HepG2 (cell line): ENCODE measurements around the gene GRHL3. TPM values are rescaled to one million over a fixed set of nuclear protein-coding genes. Genes with fewer than 3 reads are reported as not detected.

Source experiments
- ATAC-seq: fragments of 200-7000 bp; cut with Tn5 transposase; 3 replicates; pipeline ENCODE4 v1.9.1; 2020; ENCODE audit warnings: mild to moderate bottlenecking, moderate library complexity
- BruUV-seq: library from RNA; stranded (reverse); fragments of 400-500 nt; replicated peaks from 2 replicates; lab custom pipeline; 2021; lab: Mats Ljungman, UMichigan
- CTCF ChIA-PET: fragments of 300-600 bp; formaldehyde crosslinking; extraction: SDS; loops from one replicate; lab custom pipeline; 2021; ENCODE audit warnings: low total read pairs, inconsistent platforms, low intra/inter-chr PET ratio; lab: Yijun Ruan, JAX
- POLR2A ChIA-PET: fragments of 350-600 bp; sonication (Branson Sonifier 250); formaldehyde crosslinking; loops from one replicate; lab custom pipeline; 2020; ENCODE audit warnings: antibody characterized with exemption, inconsistent platforms; lab: Yijun Ruan, JAX
- DNase-seq: peaks from one replicate; pipeline ENCODE4 v3.0.0-alpha.2; 2015; ENCODE audit warnings: low spot score
- FAIRE-seq: peaks from 3 replicates; lab custom pipeline; 2011; peaks lifted over from hg19 to GRCh38; lab: Jason Lieb, UNC
- H2AFZ ChIP-seq: one replicate; pipeline ENCODE4 v1.6.1; 2011; ENCODE audit warnings: low read length, inconsistent platforms
- H3K27ac ChIP-seq: fragments of 300-600 bp; 3 replicates; pipeline ENCODE4 v1.8.0; 2011; ENCODE audit warnings: mixed run types, mild to moderate bottlenecking, mixed read lengths, low read length, inconsistent platforms; ENCODE audit not compliant: insufficient read depth; ENCODE audit errors: extremely low read length
- H3K27me3 ChIP-seq, 2 experiments: fragments of 200-600 bp in 1 of 2; 2 replicates in 1 of 2; 3 replicates in 1 of 2; pipeline versions ENCODE4 v1.6.0 to v1.8.0; 2011; ENCODE audit warnings: low read length in 2 of 2, mild to moderate bottlenecking in 2 of 2, moderate library complexity in 2 of 2, inconsistent platforms in 1 of 2; ENCODE audit not compliant: insufficient read depth in 2 of 2, control insufficient read depth in 1 of 2
- H3K36me3 ChIP-seq, 2 experiments: fragments of 200-600 bp in 1 of 2; replicated peaks in 1 of 2; 2 replicates in 1 of 2; 3 replicates in 1 of 2; pipeline versions ENCODE4 v1.5.1 to v1.8.0; 2011; ENCODE audit warnings: low read length in 2 of 2, inconsistent platforms in 1 of 2; ENCODE audit not compliant: insufficient read depth in 2 of 2, control insufficient read depth in 1 of 2
- H3K4me1 ChIP-seq: 2 replicates; pipeline ENCODE4 v1.5.1; 2012; ENCODE audit warnings: low read length, inconsistent platforms; ENCODE audit not compliant: insufficient read depth
- H3K4me2 ChIP-seq: 2 replicates; pipeline ENCODE4 v1.6.0; 2011; ENCODE audit warnings: low read depth, low read length, inconsistent platforms
- H3K4me3 ChIP-seq, 3 experiments: fragments of 200-600 bp in 1 of 3; sonication (generic), shearing (Covaris generic) in 1 of 3; replicated peaks in 1 of 3; 2 replicates each; pipeline ENCODE4 v1.5.1; 2011 to 2016; ENCODE audit warnings: low read length in 3 of 3, inconsistent platforms in 2 of 3, low read depth in 2 of 3, mild to moderate bottlenecking in 2 of 3, control low read depth in 1 of 3, mixed read lengths in 1 of 3; ENCODE audit not compliant: insufficient read depth in 1 of 3
- H3K79me2 ChIP-seq: one replicate; pipeline ENCODE4 v1.6.1; 2011; ENCODE audit warnings: low read length, inconsistent platforms; ENCODE audit not compliant: insufficient read depth
- H3K9ac ChIP-seq: 2 replicates; pipeline ENCODE4 v1.6.0; 2011; ENCODE audit warnings: mild to moderate bottlenecking, low read depth, low read length, inconsistent platforms; ENCODE audit not compliant: insufficient read depth
- H3K9me3 ChIP-seq: 2 replicates; pipeline ENCODE4 v1.5.1; 2012; ENCODE audit warnings: mild to moderate bottlenecking, low read length
- H4K20me1 ChIP-seq: 2 replicates; pipeline ENCODE4 v1.6.0; 2011; ENCODE audit warnings: inconsistent platforms, mild to moderate bottlenecking, low read length, moderate library complexity; ENCODE audit not compliant: insufficient read depth
- ATM ChIP-seq: fragments of 450-650 bp; IDR thresholded peaks from 2 replicates; pipeline ENCODE4 v1.7.1; 2017; ENCODE audit warnings: mild to moderate bottlenecking, borderline replicate concordance
- FOXK1 ChIP-seq: sonication (generic); formaldehyde crosslinking; IDR thresholded peaks from 2 replicates; pipeline ENCODE4 v1.4.0; 2020; ENCODE audit warnings: low read depth, missing genetic modification reagents, borderline replicate concordance
- HINFP ChIP-seq: sonication (generic); formaldehyde crosslinking; IDR thresholded peaks from 2 replicates; pipeline ENCODE4 v1.4.0; 2020; ENCODE audit warnings: low read depth, mild to moderate bottlenecking, missing genetic modification reagents
- JUND ChIP-seq: sonication (generic); formaldehyde crosslinking; IDR thresholded peaks from 2 replicates; pipeline ENCODE4 v1.8.0; 2022; ENCODE audit warnings: mild to moderate bottlenecking, missing genetic modification reagents
- KAT8 ChIP-seq: IDR thresholded peaks from 2 replicates; pipeline ENCODE4 v1.6.1; 2016; ENCODE audit warnings: missing genetic modification reagents, missing compliant biosample characterization
- KIAA2018 ChIP-seq: sonication (generic); formaldehyde crosslinking; IDR thresholded peaks from 2 replicates; pipeline ENCODE4 v1.5.0; 2020; ENCODE audit warnings: mild to moderate bottlenecking, missing genetic modification reagents, borderline replicate concordance
- NONO ChIP-seq, 2 experiments: fragments of 450-650 bp in 1 of 2; sonication (generic) in 1 of 2; formaldehyde crosslinking in 1 of 2; IDR thresholded peaks in 1 of 2; conservative IDR thresholded peaks in 1 of 2; 2 replicates each; pipeline versions ENCODE4 v1.6.1 to v1.8.0; 2017 to 2022; ENCODE audit warnings: mild to moderate bottlenecking in 1 of 2, missing genetic modification reagents in 1 of 2, moderate library complexity in 1 of 2
- ZNF333 ChIP-seq: sonication (generic); formaldehyde crosslinking; IDR thresholded peaks from 2 replicates; pipeline ENCODE4 v1.4.0; 2020; ENCODE audit warnings: mild to moderate bottlenecking, missing genetic modification reagents, borderline replicate concordance
- ZNF558 ChIP-seq: sonication (generic); formaldehyde crosslinking; IDR thresholded peaks from 2 replicates; pipeline ENCODE4 v1.9.0; 2022; ENCODE audit warnings: mild to moderate bottlenecking, missing genetic modification reagents, borderline replicate concordance
- ZNF710 ChIP-seq: sonication (generic); formaldehyde crosslinking; IDR thresholded peaks from 2 replicates; pipeline ENCODE4 v1.5.0; 2020; ENCODE audit warnings: mild to moderate bottlenecking, missing genetic modification reagents, borderline replicate concordance
- WGBS: methylation state at CpG from one replicate; pipeline ENCODE4 v1.1.6; 2017; ENCODE audit warnings: low lambda C conversion rate; 5-methylcytosine and 5-hydroxymethylcytosine counted together
- in situ Hi-C: cut with HindIII; loops from 2 replicates; pipeline ENCODE4 v1.10.0; 2017; ENCODE audit warnings: low pct_unique_long_range_greater_than_20kb; ENCODE audit not compliant: extremely low pct_ligation_motif_present
- intact Hi-C: fragments of 100-400 bp; cut with micrococcal nuclease; formaldehyde crosslinking; loops from one replicate; pipeline ENCODE4 v1.10.0; 2022; ENCODE audit not compliant: unreplicated experiment
- polyA plus RNA-seq, 8 experiments: library from polyadenylated mRNA; depleted of rRNA in 3 of 8; stranded (reverse) in 7 of 8; unstranded in 1 of 8; fragments of >200 nt; fragmentation: Illumina TruSeq in 4 of 8; extraction: Trizol in 4 of 8; gene quantifications; 2 replicates each; pipeline versions ENCODE4 v1.2.1 to v1.2.3, GENCODE V29; 2011 to 2016; ENCODE audit warnings: low read depth in 4 of 8, missing spikeins in 1 of 8, mixed read lengths in 1 of 8; ENCODE audit not compliant: insufficient read depth in 1 of 8
- total RNA-seq, 5 experiments: library from RNA; depleted of rRNA; stranded (reverse); fragments of >200 nt; fragmentation: Illumina TruSeq; extraction: Trizol; gene quantifications; 2 replicates each; pipeline ENCODE4 v1.2.3, GENCODE V29; 2016; ENCODE audit warnings: low read depth in 1 of 5

GRHL3 gene
- total and polyA plus RNA-seq, 2 of the 13 experiments (the other 11 are each of a cell fraction or from before 2014, with no cell fraction given): not detected

GRCh38 chr1:24277420-24278169, 41.6 kb upstream of the GRHL3 start:
- in situ Hi-C loops: no loop called here
- no peak overlapping the region for H2AFZ ChIP-seq
- no peak for FAIRE-seq
- H3K27ac ChIP-seq: no peak overlapping the region
- DNase-seq: no peak
- BruUV-seq: no TSS peak
- no peaks in the 10 kb centered on the region for H3K9me3 ChIP-seq
- POLR2A ChIA-PET: no interaction called here
- H3K79me2 ChIP-seq: no peaks in the 10 kb centered on the region
- peaks cover 8% of the 10 kb centered on the region; the same call in 1 of the 2 replicates for H3K4me1 ChIP-seq
- H3K36me3 ChIP-seq: no peaks in the 10 kb centered on the region
- intact Hi-C loops: no loop called here
- H3K4me2 ChIP-seq: no peak overlapping the region
- no peak overlapping the region for H3K9ac ChIP-seq
- H3K27me3 ChIP-seq: no peaks in the 10 kb centered on the region; a peak in 2 of 5 replicates
- 61% methylated on average over 12 of the region's 12 CpGs for WGBS
- CTCF ChIA-PET: no interaction called here
- no peak overlapping the region for H3K4me3 ChIP-seq
- no peak for ATAC-seq
- H4K20me1 ChIP-seq: no peaks in the 10 kb centered on the region
- no peak for TF ChIP-seq ZNF333
- TF ChIP-seq ZNF710 (CRISPR knock-in tag): no peak
- no peak for TF ChIP-seq JUND (CRISPR knock-in tag)
- no peak for TF ChIP-seq NONO (IDR thresholded peaks at IDR 0.05)
- TF ChIP-seq NONO (CRISPR knock-in tag; conservative IDR thresholded peaks at IDR 0.05): no peak
- no peak for TF ChIP-seq FOXK1
- no peak for TF ChIP-seq ZNF558 (CRISPR knock-in tag)
- TF ChIP-seq HINFP: no peak
- no peak for TF ChIP-seq KIAA2018
- TF ChIP-seq ATM: no peak
- TF ChIP-seq KAT8 (CRISPR knock-in tag): no peak
